ENCODE data around the gene GLRA3.

Gene GLRA3

DNA sequence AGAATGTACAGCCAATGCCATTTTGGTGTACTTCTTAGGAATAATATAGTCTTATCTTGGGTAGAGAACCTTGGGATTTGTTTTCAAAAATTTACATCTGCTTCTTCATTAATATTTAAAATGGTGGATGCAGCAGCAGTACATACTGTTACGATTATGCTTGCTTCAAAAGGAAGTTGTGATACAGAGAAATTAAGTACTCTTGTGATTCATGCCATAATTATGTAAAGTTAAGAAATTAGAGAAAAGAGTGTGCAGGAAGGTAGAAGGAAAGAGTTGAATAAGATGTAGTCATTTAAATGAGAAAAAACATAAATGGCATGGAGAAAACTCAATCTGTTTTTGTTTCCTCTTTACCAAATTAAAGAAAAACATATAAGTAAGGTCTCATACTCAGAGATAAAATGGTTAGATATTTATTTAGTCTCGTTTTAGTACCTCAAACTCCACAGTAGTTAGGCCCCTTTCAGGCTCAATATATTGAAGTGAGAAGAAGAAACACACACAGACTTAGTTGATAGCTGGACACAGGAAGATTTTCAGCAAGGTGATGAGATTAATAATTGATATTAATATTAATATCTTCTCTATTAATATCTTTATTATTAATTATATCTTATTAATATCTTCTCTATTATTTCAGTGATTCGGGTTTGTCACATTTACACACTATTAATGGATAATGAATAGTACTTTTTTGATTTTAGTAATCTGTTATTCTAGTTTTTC, 236.6 kb downstream of the GLRA3 start:
- no peak for FAIRE-seq

DNA sequence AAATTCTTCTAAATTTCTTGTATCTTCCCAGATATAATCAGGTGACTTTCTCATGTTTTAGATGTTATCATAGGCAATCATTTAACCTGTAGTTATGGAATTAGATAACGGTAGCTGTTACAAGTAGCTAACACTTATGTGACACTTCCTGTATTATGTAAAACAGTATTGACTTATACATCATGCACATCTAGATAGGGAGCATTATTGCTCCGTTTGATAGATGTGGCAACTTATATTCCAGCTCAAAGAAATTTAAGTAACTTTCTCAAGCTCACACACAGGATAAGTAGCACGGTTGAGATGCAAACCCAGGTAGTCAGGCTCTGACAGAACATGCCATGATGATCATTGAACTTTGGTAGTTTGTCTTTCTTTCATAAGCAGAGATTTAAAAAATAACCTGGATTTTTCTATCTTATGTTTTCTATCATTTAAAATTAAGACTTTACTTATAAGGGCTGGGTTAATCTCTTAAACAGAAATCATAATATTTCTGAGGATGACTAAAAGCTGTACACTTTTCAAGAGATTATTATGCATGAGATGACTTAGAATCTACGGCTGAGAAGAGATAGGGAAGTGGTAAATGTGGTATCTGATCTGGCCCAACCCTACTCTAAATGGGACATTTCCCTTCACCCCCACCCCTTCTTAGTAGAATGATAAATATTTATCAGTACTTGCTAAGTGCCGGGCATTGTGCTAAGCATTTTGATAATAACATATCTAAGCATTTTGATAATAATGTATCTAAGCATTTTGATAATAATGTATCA, 237.6 kb downstream of the GLRA3 start:
- FAIRE-seq = no peak

DNA sequence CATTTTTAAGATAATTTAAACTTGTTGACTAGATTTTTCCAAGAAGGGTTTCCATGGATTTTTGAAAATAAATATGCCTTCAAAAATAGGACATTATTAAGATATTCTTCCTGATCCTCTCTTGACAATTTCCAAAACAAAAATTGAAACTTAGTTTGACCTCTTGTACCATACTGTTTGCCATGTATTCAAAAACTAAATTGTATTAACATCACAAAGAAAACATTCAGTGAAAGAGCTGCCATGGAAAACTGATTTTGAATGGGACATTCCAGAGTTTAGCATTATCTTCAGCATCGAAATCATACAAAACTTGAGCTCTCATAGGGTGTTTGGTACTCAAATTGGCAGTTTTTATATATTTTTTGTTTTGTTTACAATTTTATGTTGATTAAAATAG, 238.7 kb downstream of the GLRA3 start:
- no peak for FAIRE-seq

Data from endometrium (tissue), 2 donors.